ENCODE data around the gene IGF1R.

GRCh38 chr15:98823012-98823458 lies 174.7 kb downstream of the IGF1R start:
- TF ChIP-seq CTCF (IDR thresholded peaks at IDR 0.05; ENCODE audit: insufficient read depth, low read length, poor library complexity, severe bottlenecking) (no peak), EZH2phosphoT487 (conservative IDR thresholded peaks at IDR 0.05; ENCODE audit: low read length) (no peak)
